NB4 (cell line): Measurements from ENCODE around the gene KAZN.

ENCODE experiments used
- DNase-seq: peaks from one replicate; pipeline ENCODE4 v3.0.0; 2010; ENCODE audit warnings: low read depth
- H3K4me3 ChIP-seq: one replicate; pipeline ENCODE4 v1.5.1; 2011; ENCODE audit warnings: mild to moderate bottlenecking, low read depth, low read length, moderate library complexity
- MYC ChIP-seq: IDR thresholded peaks from 2 replicates; pipeline ENCODE4 v1.6.1; 2011; ENCODE audit warnings: low read depth, low read length
- POLR2A ChIP-seq: IDR thresholded peaks from 2 replicates; pipeline ENCODE4 v1.6.1; 2011; ENCODE audit warnings: mild to moderate bottlenecking; ENCODE audit not compliant: insufficient read length; ENCODE audit errors: extremely low read depth
- TF ChIP-seq, protein P1 (sequence below): IDR thresholded peaks from one replicate; pipeline ENCODE4 v1.5.1; 2012; ENCODE audit warnings: low read depth, low read length
- TF ChIP-seq, protein P2 (sequence below): IDR thresholded peaks from 2 replicates; pipeline ENCODE4 v1.6.1; 2011; ENCODE audit warnings: low read depth, low read length

The KAZN gene

GRCh38 chr1:14636897-14637632 lies 38.6 kb downstream of the KAZN start:
- TF ChIP-seq, protein P1, sequence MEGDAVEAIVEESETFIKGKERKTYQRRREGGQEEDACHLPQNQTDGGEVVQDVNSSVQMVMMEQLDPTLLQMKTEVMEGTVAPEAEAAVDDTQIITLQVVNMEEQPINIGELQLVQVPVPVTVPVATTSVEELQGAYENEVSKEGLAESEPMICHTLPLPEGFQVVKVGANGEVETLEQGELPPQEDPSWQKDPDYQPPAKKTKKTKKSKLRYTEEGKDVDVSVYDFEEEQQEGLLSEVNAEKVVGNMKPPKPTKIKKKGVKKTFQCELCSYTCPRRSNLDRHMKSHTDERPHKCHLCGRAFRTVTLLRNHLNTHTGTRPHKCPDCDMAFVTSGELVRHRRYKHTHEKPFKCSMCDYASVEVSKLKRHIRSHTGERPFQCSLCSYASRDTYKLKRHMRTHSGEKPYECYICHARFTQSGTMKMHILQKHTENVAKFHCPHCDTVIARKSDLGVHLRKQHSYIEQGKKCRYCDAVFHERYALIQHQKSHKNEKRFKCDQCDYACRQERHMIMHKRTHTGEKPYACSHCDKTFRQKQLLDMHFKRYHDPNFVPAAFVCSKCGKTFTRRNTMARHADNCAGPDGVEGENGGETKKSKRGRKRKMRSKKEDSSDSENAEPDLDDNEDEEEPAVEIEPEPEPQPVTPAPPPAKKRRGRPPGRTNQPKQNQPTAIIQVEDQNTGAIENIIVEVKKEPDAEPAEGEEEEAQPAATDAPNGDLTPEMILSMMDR: no peak
- TF ChIP-seq MYC (no peak), POLR2A (no peak)
- TF ChIP-seq, protein P2, sequence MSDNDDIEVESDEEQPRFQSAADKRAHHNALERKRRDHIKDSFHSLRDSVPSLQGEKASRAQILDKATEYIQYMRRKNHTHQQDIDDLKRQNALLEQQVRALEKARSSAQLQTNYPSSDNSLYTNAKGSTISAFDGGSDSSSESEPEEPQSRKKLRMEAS: no peak
- H3K4me3 ChIP-seq: no peak overlapping the region
- no peak for DNase-seq

DNA sequence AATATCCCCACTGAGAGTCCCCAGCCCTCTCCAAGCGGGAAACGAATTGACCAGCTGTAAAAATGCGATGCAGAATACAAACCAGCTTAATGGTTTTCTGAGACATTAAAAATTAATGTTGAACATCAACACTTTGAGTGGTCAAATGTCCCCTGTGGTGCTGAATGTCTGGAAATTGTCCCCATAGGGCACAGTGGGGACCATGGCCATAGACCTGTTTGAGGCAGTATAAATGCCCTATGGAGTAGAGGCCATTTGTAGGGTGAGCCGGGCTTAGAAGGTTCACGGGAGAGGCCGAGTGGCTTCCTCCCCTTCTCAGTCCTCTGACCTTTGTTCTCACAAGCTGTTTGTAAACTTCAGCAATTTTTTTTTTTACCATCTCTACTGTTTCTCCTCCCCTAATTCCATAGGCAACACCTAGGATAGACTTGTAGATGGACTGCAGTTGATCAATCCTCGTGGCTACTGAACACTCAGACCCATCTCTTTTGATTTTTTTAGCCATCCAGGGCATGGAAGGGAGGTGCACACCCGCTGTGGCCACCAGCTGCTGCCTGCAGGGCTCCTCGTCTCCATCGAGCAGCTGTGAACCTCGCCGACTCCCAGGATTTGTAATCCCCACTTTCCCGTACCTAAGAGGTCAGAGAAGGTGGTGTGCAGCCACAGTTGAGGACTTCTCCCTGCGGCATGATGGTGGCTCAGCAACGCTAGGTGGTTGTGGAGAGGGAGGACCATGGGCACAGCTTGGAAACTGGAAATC lies 41.0 kb downstream of the KAZN start:
- no peak overlapping the region for H3K4me3 ChIP-seq
- TF ChIP-seq, protein P1: no peak
- TF ChIP-seq, protein P2: no peak
- no peak for TF ChIP-seq POLR2A

DNA sequence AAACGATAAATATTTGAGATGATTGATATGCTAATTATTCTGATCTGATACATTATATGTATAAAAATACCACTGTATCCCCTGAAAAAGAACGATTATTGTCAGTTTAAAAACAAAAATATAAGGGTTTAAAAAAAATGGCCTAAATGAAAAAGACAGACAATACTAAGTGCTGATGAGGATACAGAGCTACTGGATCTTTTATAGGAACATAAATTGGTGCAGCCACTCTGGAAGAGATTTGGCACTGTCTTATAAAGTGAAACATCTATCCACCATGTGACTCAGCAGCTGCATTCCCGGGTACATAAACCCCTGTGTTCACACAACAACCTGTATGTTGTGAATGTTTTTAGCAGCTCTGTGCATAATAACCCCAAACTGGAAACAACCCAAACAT lies 44.2 kb downstream of the KAZN start:
- no peak for DNase-seq

More for the DNA sequence above, 41.0 kb downstream of the KAZN start:
- DNase-seq: no peak

DNA sequence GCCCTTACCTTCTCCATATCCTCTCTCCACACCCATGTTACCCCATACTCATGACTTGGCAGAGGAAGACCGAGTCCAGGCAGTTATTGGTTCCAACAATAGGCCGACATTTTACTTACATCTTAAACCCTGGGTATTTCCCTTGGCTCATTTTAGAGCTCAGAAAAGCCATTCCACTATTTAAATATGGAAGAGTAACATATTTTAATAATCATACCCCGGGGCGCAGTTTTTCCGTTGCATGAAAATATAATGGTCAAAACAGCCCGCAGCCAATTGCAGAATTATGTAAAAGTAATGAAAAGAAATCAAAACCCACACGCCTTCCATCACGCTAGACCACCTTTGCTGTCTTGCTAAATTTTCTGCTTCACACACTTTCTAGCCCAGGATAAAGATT lies 48.5 kb downstream of the KAZN start:
- no peak for DNase-seq
- no peak overlapping the region for H3K4me3 ChIP-seq
- TF ChIP-seq, protein P1: no peak
- TF ChIP-seq MYC (no peak), POLR2A (no peak)
- TF ChIP-seq, protein P2: no peak

More for the DNA sequence above, 44.2 kb downstream of the KAZN start:
- TF ChIP-seq, protein P2: no peak
- TF ChIP-seq, protein P1: no peak
- H3K4me3 ChIP-seq: no peak overlapping the region

GRCh38 chr1:14647777-14648176 lies 49.3 kb downstream of the KAZN start:
- no peak for TF ChIP-seq POLR2A
- TF ChIP-seq, protein P1: no peak
- TF ChIP-seq, protein P2: no peak
- DNase-seq: no peak

More at GRCh38 chr1:14647777-14648176, 49.3 kb downstream of the KAZN start:
- H3K4me3 ChIP-seq: no peak overlapping the region
